ENCODE measurements around the gene ABCC9. TPM values are rescaled to one million over a fixed set of nuclear protein-coding genes. Genes with fewer than 3 reads are reported as not detected.

The ABCC9 gene
- total RNA-seq, 1 donor from 2014 or later: 24.6 TPM

DNA sequence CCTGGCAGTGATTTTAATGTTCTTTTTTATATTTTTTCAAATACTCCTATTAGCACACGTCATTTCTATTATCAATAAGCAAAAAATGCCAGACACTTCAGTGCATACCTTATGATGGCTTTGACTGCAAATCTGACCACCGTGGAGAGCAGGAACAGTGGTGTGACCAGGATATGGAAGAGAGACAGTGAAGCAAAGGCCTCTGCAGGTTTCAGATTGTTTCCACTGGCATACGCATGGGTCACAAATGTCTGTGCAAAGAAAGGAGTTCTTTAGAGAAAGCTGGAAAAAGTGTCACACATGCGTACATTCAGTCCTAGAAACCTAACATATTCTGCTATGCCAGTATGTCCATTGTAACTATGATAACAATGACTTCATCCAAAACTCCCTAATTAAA, 47.3 kb downstream of the ABCC9 start:
- H3K27ac ChIP-seq: no peak overlapping the region
- no peaks in the 10 kb centered on the region for H3K27me3 ChIP-seq
- intact Hi-C loops (cut with DNase I): no loop called here
- DNase-seq (ENCODE audit: extremely low spot score in 2 of 2): no peak
- no peak overlapping the region for H3K4me3 ChIP-seq
- no peaks in the 10 kb centered on the region for H3K9me3 ChIP-seq
- TF ChIP-seq, protein P1, sequence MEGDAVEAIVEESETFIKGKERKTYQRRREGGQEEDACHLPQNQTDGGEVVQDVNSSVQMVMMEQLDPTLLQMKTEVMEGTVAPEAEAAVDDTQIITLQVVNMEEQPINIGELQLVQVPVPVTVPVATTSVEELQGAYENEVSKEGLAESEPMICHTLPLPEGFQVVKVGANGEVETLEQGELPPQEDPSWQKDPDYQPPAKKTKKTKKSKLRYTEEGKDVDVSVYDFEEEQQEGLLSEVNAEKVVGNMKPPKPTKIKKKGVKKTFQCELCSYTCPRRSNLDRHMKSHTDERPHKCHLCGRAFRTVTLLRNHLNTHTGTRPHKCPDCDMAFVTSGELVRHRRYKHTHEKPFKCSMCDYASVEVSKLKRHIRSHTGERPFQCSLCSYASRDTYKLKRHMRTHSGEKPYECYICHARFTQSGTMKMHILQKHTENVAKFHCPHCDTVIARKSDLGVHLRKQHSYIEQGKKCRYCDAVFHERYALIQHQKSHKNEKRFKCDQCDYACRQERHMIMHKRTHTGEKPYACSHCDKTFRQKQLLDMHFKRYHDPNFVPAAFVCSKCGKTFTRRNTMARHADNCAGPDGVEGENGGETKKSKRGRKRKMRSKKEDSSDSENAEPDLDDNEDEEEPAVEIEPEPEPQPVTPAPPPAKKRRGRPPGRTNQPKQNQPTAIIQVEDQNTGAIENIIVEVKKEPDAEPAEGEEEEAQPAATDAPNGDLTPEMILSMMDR (IDR thresholded peaks at IDR 0.05): no peak
- TF ChIP-seq POLR2AphosphoS5 (IDR thresholded peaks at IDR 0.05; ENCODE audit: insufficient read depth in 1 of 2, low read depth in 1 of 2) (no peak), POLR2A (IDR thresholded peaks at IDR 0.05) (no peak)
- peaks cover 15% of the 10 kb centered on the region for H3K4me1 ChIP-seq
- no peaks in the 10 kb centered on the region for H3K36me3 ChIP-seq

DNA sequence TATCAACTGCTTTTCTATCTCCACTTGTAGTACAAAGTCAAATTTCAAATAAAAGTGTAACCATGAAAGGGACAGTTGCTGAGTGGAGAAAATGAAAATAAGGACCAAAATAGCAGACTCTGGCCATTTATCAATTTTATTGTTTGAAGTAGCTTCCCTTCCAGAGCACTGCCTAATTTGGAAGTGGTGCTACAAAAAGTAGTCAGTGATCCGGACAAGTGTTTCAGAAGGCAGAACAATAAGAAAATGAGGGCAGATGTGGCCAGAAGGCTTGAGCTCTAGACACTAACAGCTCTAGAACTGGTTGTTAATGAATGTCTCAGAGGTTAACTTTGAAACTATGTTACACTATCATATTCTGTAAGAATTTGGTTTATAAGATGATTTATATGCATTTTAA, 48.9 kb downstream of the ABCC9 start:
- Histone ChIP-seq H3K4me1 (peaks cover 15% of the 10 kb centered on the region), H3K9me3 (no peaks in the 10 kb centered on the region), H3K27ac (peak overlapping the region; percentile 64)

GRCh38 chr12:21891751-21892217, 49.4 kb downstream of the ABCC9 start:
- Histone ChIP-seq H3K9me3 (no peaks in the 10 kb centered on the region), H3K27me3 (no peaks in the 10 kb centered on the region), H3K36me3 (no peaks in the 10 kb centered on the region), H3K4me1 (peaks cover 15% of the 10 kb centered on the region), H3K27ac (peak overlapping the region; percentile 64), H3K4me3 (no peak overlapping the region)
- TF ChIP-seq, protein P1 (IDR thresholded peaks at IDR 0.05): no peak
- TF ChIP-seq POLR2AphosphoS5 (IDR thresholded peaks at IDR 0.05; ENCODE audit: insufficient read depth in 1 of 2, low read depth in 1 of 2): no peak
- TF ChIP-seq POLR2A (IDR thresholded peaks at IDR 0.05): no peak
- intact Hi-C loops (cut with DNase I): no loop called here
- no peak for DNase-seq (ENCODE audit: extremely low spot score in 2 of 2)

More for the DNA sequence above, 48.9 kb downstream of the ABCC9 start:
- no peak for DNase-seq (ENCODE audit: extremely low spot score in 2 of 2)
- Histone ChIP-seq H3K4me3 (no peak overlapping the region), H3K27me3 (no peaks in the 10 kb centered on the region), H3K36me3 (no peaks in the 10 kb centered on the region)
- TF ChIP-seq, protein P1 (IDR thresholded peaks at IDR 0.05): no peak
- no peak for TF ChIP-seq POLR2A (IDR thresholded peaks at IDR 0.05)
- no peak for TF ChIP-seq POLR2AphosphoS5 (IDR thresholded peaks at IDR 0.05; ENCODE audit: insufficient read depth in 1 of 2, low read depth in 1 of 2)
- intact Hi-C loops (cut with DNase I): no loop called here

GRCh38 chr12:21888276-21888863, 52.9 kb downstream of the ABCC9 start:
- no peak overlapping the region for H3K27ac ChIP-seq

DNA sequence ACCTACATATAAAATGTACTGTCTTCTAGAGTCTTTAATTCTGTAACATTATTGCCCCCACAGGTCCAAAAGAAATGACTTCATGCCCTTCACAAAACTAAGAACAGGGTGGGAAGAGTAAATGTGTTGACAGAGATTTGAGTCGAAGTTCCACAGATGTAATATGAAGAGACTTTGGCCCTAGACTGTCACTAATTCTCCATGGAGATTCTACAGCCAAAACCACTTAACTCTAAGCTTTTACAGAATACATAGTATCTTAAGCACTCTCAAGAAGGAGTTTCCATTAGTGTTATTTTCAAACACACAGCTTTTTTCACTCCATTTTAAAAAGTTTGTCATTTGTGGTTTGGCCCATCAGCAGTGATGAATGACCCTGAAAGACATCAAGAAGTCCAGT, 56.3 kb downstream of the ABCC9 start:
- Histone ChIP-seq H3K9me3 (no peaks in the 10 kb centered on the region), H3K27ac (no peak overlapping the region), H3K27me3 (no peaks in the 10 kb centered on the region), H3K4me3 (no peak overlapping the region), H3K36me3 (no peaks in the 10 kb centered on the region), H3K4me1 (peaks cover 8% of the 10 kb centered on the region)
- no peak for DNase-seq (ENCODE audit: extremely low spot score in 2 of 2)
- intact Hi-C loops (cut with DNase I): no loop called here
- no peak for TF ChIP-seq POLR2AphosphoS5 (IDR thresholded peaks at IDR 0.05; ENCODE audit: insufficient read depth in 1 of 2, low read depth in 1 of 2)
- TF ChIP-seq, protein P1 (IDR thresholded peaks at IDR 0.05): no peak
- TF ChIP-seq POLR2A (IDR thresholded peaks at IDR 0.05): no peak

More at GRCh38 chr12:21888276-21888863, 52.9 kb downstream of the ABCC9 start:
- Histone ChIP-seq H3K4me3 (no peak overlapping the region), H3K4me1 (peaks cover 17% of the 10 kb centered on the region), H3K9me3 (no peaks in the 10 kb centered on the region), H3K36me3 (no peaks in the 10 kb centered on the region), H3K27me3 (no peaks in the 10 kb centered on the region)
- intact Hi-C loops (cut with DNase I): no loop called here
- no peak for TF ChIP-seq POLR2A (IDR thresholded peaks at IDR 0.05)
- TF ChIP-seq POLR2AphosphoS5 (IDR thresholded peaks at IDR 0.05; ENCODE audit: insufficient read depth in 1 of 2, low read depth in 1 of 2): no peak
- TF ChIP-seq, protein P1 (IDR thresholded peaks at IDR 0.05): no peak
- no peak for DNase-seq (ENCODE audit: extremely low spot score in 2 of 2)
